Stomach (tissue), 9 donors: ENCODE data around the gene A1BG. TPM values are rescaled to one million over a fixed set of nuclear protein-coding genes. Genes with fewer than 3 reads are reported as not detected.

Experiments used
- DNase-seq, 2 donors: peaks; one replicate each; pipeline versions ENCODE4 v3.0.0 to v3.0.0-alpha.2; 2013 to 2019
- H3K27ac ChIP-seq, 5 donors: fragments of 200-600 bp in 4 of 5; sonication (generic) in 4 of 5; one replicate each; pipeline ENCODE4 v1.5.1; 2013 to 2019; ENCODE audit warnings: mild to moderate bottlenecking in 1 of 5, moderate library complexity in 1 of 5
- H3K27me3 ChIP-seq, 3 donors: fragments of 200-600 bp; sonication (generic); one replicate each; pipeline ENCODE4 v1.5.1; 2017 to 2019; ENCODE audit warnings: mixed run types in 1 of 3
- H3K36me3 ChIP-seq, 4 donors: fragments of 200-600 bp; sonication (generic); 1 replicate in 3 of 4; 2 replicates in 1 of 4; pipeline ENCODE4 v1.5.1; 2016 to 2019
- H3K4me1 ChIP-seq, 4 donors: fragments of 200-600 bp; sonication (generic); one replicate each; pipeline ENCODE4 v1.5.1; 2016 to 2019
- H3K4me3 ChIP-seq, 4 donors: fragments of 200-600 bp; sonication (generic) in 3 of 4; one replicate each; pipeline ENCODE4 v1.5.1; 2016 to 2019; ENCODE audit warnings: mild to moderate bottlenecking in 1 of 4
- H3K9me3 ChIP-seq, 4 donors: fragments of 200-600 bp; sonication (generic); one replicate each; pipeline ENCODE4 v1.5.1; 2016 to 2019
- CTCF ChIP-seq, 7 experiments: fragments of 450-650 bp in 4 of 7; fragments of 200-600 bp in 3 of 7; sonication (generic) in 3 of 7; IDR thresholded peaks; one replicate each; pipeline ENCODE4 v1.5.1; 2016 to 2019; ENCODE audit warnings: antibody characterized with exemption in 7 of 7, control low read depth in 2 of 7, mild to moderate bottlenecking in 1 of 7
- EP300 ChIP-seq: sonication (generic); formaldehyde crosslinking; IDR thresholded peaks from one replicate; pipeline ENCODE4 v1.6.1; 2017; ENCODE audit warnings: antibody characterized with exemption
- POLR2A ChIP-seq, 4 donors: fragments of 450-650 bp; IDR thresholded peaks; one replicate each; pipeline ENCODE4 v1.6.1; 2016; ENCODE audit warnings: antibody characterized with exemption in 4 of 4, control low read depth in 2 of 4, mild to moderate bottlenecking in 1 of 4, moderate library complexity in 1 of 4
- POLR2AphosphoS5 ChIP-seq, 3 donors: sonication (generic); formaldehyde crosslinking; IDR thresholded peaks; one replicate each; pipeline ENCODE4 v1.6.1; 2016; ENCODE audit warnings: antibody characterized with exemption in 3 of 3
- WGBS, 5 donors: extraction: QIAGEN DNeasy Blood & Tissue Kit in 3 of 5; methylation state at CpG; one replicate each; pipeline versions ENCODE4 v1.1.5 to v1.1.7; 2013 to 2018; 5-methylcytosine and 5-hydroxymethylcytosine counted together
- intact Hi-C: fragments of 100-400 bp; cut with DNase I; formaldehyde crosslinking; loops from one replicate; pipeline ENCODE4 v1.15.1; 2023; ENCODE audit warnings: low total_unique reads
- polyA plus RNA-seq, 3 donors: library from polyadenylated mRNA; stranded (reverse); fragments of 200-250 nt; gene quantifications; one replicate each; pipeline ENCODE4 v1.2.3, GENCODE V29; 2013
- total RNA-seq, 5 donors: library from RNA; depleted of rRNA; stranded (reverse); fragments of >200 nt; gene quantifications; one replicate each; pipeline versions ENCODE4 v1.1.0 to v1.2.3, GENCODE V29; 2014 to 2016
- donor health status: healthy with polysubstance abuse.
- donor health status: Bipolar disorder and iron deficiency.
- donor health status: healthy.

A1BG gene
- total and polyA plus RNA-seq, 8 donors: 1.1 to 61.7 (median 25.3) TPM; not detected in 2

GRCh38 chr19:58372311-58373133 is 19.2 kb upstream of the A1BG start:
- no peak for TF ChIP-seq CTCF (IDR thresholded peaks at IDR 0.05)
- TF ChIP-seq POLR2AphosphoS5 (IDR thresholded peaks at IDR 0.05): no peak
- TF ChIP-seq POLR2A (IDR thresholded peaks at IDR 0.05): no peak
- no peak for TF ChIP-seq EP300
- Histone ChIP-seq H3K27ac (no peak overlapping the region), H3K4me1 (no peaks in the 10 kb centered on the region), H3K27me3 (no peaks in the 10 kb centered on the region), H3K36me3 (peaks cover 0 to 9% (median 4%) of the 10 kb centered on the region in 4 donors), H3K9me3 (no peaks in the 10 kb centered on the region), H3K4me3 (no peak overlapping the region)
- 73 to 76% (median 75%) methylated on average over 15 of the region's 15 CpGs for WGBS, 5 donors
- intact Hi-C loops: no loop called here
- DNase-seq: peak in 1 of 2 donors; percentile 12

GRCh38 chr19:58368561-58369360 is 15.5 kb upstream of the A1BG start:
- peaks cover 0 to 2% (median 0%) of the 10 kb centered on the region in 4 donors for H3K4me1 ChIP-seq
- peak in 1 of 2 donors; percentile 4 for DNase-seq
- no peaks in the 10 kb centered on the region for H3K9me3 ChIP-seq
- no peak overlapping the region for H3K4me3 ChIP-seq
- no peak overlapping the region for H3K27ac ChIP-seq
- H3K36me3 ChIP-seq: peaks cover 0 to 16% (median 7%) of the 10 kb centered on the region in 4 donors
- H3K27me3 ChIP-seq: no peaks in the 10 kb centered on the region
- 84 to 97% (median 89%) methylated on average over 25 to 68 of the region's 68 CpGs for WGBS, 5 donors
- no peak for TF ChIP-seq POLR2A (IDR thresholded peaks at IDR 0.05)
- no peak for TF ChIP-seq EP300
- TF ChIP-seq POLR2AphosphoS5 (IDR thresholded peaks at IDR 0.05): no peak
- no peak for TF ChIP-seq CTCF (IDR thresholded peaks at IDR 0.05)
- intact Hi-C loops: no loop called here

GRCh38 chr19:58367698-58368454 is 14.6 kb upstream of the A1BG start:
- Histone ChIP-seq H3K4me1 (peaks cover 0 to 11% (median 3%) of the 10 kb centered on the region in 4 donors), H3K27me3 (no peaks in the 10 kb centered on the region), H3K4me3 (no peak overlapping the region), H3K27ac (no peak overlapping the region), H3K36me3 (peaks cover 0 to 16% (median 7%) of the 10 kb centered on the region in 4 donors), H3K9me3 (no peaks in the 10 kb centered on the region)
- TF ChIP-seq EP300 (no peak), POLR2AphosphoS5 (IDR thresholded peaks at IDR 0.05) (no peak), CTCF (IDR thresholded peaks at IDR 0.05) (no peak), POLR2A (IDR thresholded peaks at IDR 0.05) (no peak)
- intact Hi-C loops: no loop called here
- peak in 1 of 2 donors; percentile 13 for DNase-seq
- 52 to 85% (median 73%) methylated on average over 67 to 106 of the region's 106 CpGs for WGBS, 5 donors
